ENCODE results near the gene PLCL1. TPM values are rescaled to one million over a fixed set of nuclear protein-coding genes. Genes with fewer than 3 reads are reported as not detected.

Gene PLCL1
- total RNA-seq, 1 experiment from 2014 or later: 0.07 TPM

DNA sequence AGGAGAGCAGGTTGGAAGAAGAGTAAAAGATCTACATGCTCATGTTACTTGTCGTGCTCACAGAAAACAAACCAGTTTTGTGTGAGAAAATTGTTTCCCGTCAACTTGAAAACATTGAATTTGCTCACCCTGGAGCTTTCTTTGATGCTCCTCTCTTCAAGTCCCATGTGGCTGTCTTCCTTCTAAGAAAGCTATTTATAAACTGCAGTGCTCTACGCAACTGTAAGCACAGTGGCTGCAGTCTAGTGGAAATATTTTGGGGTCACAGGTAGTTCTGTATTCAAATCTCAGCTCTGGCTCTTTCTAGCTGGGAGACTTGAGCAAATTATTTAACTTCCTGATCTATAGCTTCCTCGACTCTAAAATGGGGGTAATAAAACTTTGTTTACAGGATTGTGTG, 211.8 kb downstream of the PLCL1 start (continued):
- TF ChIP-seq, protein P1, sequence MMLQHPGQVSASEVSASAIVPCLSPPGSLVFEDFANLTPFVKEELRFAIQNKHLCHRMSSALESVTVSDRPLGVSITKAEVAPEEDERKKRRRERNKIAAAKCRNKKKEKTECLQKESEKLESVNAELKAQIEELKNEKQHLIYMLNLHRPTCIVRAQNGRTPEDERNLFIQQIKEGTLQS (IDR thresholded peaks at IDR 0.05): no peak
- TF ChIP-seq RAD21 (IDR thresholded peaks at IDR 0.05; ENCODE audit: low read depth): no peak
- TF ChIP-seq, protein P2, sequence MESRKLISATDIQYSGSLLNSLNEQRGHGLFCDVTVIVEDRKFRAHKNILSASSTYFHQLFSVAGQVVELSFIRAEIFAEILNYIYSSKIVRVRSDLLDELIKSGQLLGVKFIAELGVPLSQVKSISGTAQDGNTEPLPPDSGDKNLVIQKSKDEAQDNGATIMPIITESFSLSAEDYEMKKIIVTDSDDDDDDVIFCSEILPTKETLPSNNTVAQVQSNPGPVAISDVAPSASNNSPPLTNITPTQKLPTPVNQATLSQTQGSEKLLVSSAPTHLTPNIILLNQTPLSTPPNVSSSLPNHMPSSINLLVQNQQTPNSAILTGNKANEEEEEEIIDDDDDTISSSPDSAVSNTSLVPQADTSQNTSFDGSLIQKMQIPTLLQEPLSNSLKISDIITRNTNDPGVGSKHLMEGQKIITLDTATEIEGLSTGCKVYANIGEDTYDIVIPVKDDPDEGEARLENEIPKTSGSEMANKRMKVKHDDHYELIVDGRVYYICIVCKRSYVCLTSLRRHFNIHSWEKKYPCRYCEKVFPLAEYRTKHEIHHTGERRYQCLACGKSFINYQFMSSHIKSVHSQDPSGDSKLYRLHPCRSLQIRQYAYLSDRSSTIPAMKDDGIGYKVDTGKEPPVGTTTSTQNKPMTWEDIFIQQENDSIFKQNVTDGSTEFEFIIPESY (IDR thresholded peaks at IDR 0.05; ENCODE audit: extremely low read depth, insufficient replicate concordance, low read length): no peak
- TF ChIP-seq EZH2phosphoT487 (IDR thresholded peaks at IDR 0.05; ENCODE audit: borderline replicate concordance): no peak

DNA sequence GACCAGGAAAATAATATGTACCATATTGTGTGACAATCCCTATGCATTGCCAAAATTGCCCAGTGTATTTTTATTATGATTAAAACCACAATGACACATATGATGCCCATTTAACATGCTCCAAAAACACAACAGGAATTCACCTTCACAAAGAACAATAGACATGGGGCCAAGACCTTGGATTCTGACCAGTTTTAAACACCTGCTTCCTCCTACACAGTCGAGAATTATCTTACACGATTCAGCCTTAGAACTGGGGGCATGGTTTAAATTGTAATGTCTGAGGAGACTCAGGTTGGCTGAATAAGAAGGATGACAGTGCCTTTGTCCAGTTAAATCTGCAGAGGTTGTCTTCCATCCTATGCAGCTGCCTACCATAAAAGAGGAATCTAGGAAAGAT, 212.7 kb downstream of the PLCL1 start:
- H3K9me3 ChIP-seq (ENCODE audit: control insufficient read depth in 1 of 2, insufficient read depth in 1 of 2, low read depth in 1 of 2, low read length in 2 of 2): no peaks in the 10 kb centered on the region
- H3K4me1 ChIP-seq (ENCODE audit: control insufficient read depth in 1 of 2, insufficient read depth in 2 of 2, low read length in 2 of 2): no peaks in the 10 kb centered on the region
- no peaks in the 10 kb centered on the region for H3K36me3 ChIP-seq (ENCODE audit: control insufficient read depth in 1 of 2, insufficient read depth in 2 of 2, low read length in 2 of 2)
- H3K9me2 ChIP-seq (ENCODE audit: insufficient read depth): no peaks in the 10 kb centered on the region
- no peak overlapping the region for H3K4me3 ChIP-seq (replicated peaks in 1 of 2; ENCODE audit: low read depth in 1 of 2, low read length in 2 of 2)
- intact Hi-C loops (cut with micrococcal nuclease): no loop called here
- POLR2A ChIA-PET: no interaction called here
- no peak overlapping the region for H3K27ac ChIP-seq (ENCODE audit: low read depth, low read length)
- no peak for TF ChIP-seq JUND (IDR thresholded peaks at IDR 0.05)
- TF ChIP-seq SRF (IDR thresholded peaks at IDR 0.05; ENCODE audit: low read depth): no peak
- TF ChIP-seq CBX3 (IDR thresholded peaks at IDR 0.05; ENCODE audit: low read depth): no peak
- H4K20me1 ChIP-seq (ENCODE audit: insufficient read depth): no peaks in the 10 kb centered on the region
- no peak overlapping the region for H3K9ac ChIP-seq (ENCODE audit: low read length)
- RAD21 ChIA-PET (ENCODE audit: low non-redundant PET in 1 of 2, low total read pairs in 2 of 2, uncharacterized antibody in 2 of 2, unreplicated experiment in 2 of 2): no interaction called here
- H3K27me3 ChIP-seq (ENCODE audit: insufficient read depth, low read length): peaks cover 14% of the 10 kb centered on the region; the same call in 1 of the 2 replicates
- H3K79me2 ChIP-seq (ENCODE audit: insufficient read depth, low read length): no peaks in the 10 kb centered on the region
- CTCF ChIA-PET: no interaction called here
- no peak overlapping the region for H2AFZ ChIP-seq (ENCODE audit: low read depth, low read length, poor library complexity, severe bottlenecking)
- H3K4me2 ChIP-seq (ENCODE audit: low read length): no peak overlapping the region
- ATAC-seq (no peak), DNase-seq (ENCODE audit: low read depth, low spot score) (no peak)
- no TSS peak for BruUV-seq (replicated peaks)

Measured in HCT116 (cell line).